Fibroblast of skin of abdomen (primary cell): ENCODE measurements around the gene SYNGR3. TPM values are rescaled to one million over a fixed set of nuclear protein-coding genes. Genes with fewer than 3 reads are reported as not detected.
"Not testable (repeated sequence)": the region's sequence is repeated elsewhere in the genome, so short reads cannot be mapped to it uniquely, and the experiment has no call there.

Experiments used
- DNase-seq: peaks from one replicate; pipeline ENCODE4 v3.0.0-alpha.2; 2013
- polyA plus RNA-seq, 2 experiments: library from polyadenylated mRNA; unstranded; fragments of 120-200 nt; gene quantifications; one replicate each; pipeline ENCODE4 v1.2.1, GENCODE V29; 2013; ENCODE audit not compliant: insufficient read length in 2 of 2

Gene SYNGR3, protein sequence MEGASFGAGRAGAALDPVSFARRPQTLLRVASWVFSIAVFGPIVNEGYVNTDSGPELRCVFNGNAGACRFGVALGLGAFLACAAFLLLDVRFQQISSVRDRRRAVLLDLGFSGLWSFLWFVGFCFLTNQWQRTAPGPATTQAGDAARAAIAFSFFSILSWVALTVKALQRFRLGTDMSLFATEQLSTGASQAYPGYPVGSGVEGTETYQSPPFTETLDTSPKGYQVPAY
- 3.0 TPM for polyA plus RNA-seq (2013, experiment 1 of 2; ENCODE audit: insufficient read length)
- polyA plus RNA-seq (2013, experiment 2 of 2; ENCODE audit: insufficient read length) = 2.9 TPM

DNA sequence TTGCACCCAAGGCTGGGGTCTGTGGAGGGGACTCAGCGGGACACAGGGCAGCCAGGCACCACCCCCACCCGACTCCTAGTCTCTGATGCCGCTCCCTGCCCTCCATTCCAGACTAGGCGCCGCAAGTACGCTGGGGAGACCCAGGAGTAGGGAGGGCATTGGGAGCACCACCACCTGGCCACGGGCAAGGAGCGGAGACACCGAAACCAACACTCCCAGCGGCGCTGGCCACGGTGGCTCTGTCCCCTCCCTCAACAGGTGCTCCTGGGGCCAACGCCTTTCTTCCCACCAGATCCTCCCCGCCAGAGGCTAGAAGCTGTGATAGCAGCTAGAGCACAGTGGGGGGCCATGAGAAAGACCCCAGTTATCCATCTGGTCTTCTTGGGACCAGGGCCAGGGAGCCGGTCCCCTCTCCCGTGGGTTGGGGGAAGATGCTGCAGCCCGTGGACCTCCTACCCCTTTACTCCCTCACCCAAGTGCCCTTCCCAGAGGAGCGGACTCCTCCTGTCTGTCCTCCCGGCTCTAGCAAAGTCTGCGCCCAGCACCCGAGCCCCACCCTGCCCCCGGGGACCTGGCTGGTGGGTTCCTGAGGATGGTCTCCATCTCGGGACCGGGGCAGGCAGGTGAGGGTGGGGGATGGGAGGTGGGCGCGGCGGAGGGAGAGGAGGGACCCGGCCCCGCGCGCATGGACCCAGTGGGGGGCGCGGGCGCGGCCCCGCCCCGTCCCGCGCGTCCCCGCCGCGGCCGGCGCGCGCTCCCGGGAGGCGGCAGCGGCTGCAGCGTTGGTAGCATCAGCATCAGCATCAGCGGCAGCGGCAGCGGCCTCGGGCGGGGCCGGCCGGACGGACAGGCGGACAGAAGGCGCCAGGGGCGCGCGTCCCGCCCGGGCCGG is at the start of gene SYNGR3:
SYNGR3 (plus strand) TSS at position 762 of the 892 bp plus-strand sequence. CDS start 133 bp downstream, outside the sequence.
- DNase-seq = no peak

GRCh38 chr16:1940273-1941161 is 49.3 kb upstream of the SYNGR3 start:
- DNase-seq = no peak

- DNase-seq = peak; percentile 34
Measured at GRCh38 chr16:1941162-1942046, 48.4 kb upstream of the SYNGR3 start.

DNA sequence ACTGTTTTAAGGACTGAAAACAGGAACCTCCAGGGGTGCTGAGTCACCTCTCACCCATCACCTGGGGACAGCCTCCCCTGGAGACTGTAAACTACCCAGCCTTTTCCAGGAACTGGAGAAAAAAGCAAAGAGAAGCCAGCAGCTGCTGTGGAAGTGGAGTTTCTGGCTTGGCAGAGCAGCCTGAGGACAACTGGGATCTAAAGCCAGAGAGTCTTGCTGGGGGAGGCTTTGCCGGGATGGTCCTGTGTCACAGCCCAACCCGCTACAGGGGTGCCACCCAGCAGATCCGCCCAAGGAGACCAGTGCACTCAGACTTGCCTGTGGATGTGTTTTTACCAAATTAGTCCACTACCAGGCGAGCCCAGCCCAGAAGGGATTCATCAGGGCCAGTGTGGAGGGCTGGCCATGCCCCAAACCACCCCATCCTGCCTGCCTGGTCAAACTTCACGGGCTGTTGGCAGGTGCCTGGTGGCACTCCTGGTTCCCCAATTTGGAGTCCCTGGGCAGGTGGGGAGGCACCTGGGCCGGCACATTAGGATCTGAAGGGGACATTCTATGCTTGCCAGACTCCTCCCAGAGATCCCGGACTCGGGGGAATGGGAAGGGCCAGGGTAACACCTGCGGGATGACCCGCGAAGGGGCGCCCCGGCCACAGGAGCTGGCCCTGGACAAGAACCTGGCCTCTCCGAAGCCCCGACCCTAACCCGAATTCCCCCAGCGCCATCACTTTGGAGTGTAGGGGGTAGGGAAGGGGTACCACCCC is 47.5 kb upstream of the SYNGR3 start:
- DNase-seq = no peak

DNA sequence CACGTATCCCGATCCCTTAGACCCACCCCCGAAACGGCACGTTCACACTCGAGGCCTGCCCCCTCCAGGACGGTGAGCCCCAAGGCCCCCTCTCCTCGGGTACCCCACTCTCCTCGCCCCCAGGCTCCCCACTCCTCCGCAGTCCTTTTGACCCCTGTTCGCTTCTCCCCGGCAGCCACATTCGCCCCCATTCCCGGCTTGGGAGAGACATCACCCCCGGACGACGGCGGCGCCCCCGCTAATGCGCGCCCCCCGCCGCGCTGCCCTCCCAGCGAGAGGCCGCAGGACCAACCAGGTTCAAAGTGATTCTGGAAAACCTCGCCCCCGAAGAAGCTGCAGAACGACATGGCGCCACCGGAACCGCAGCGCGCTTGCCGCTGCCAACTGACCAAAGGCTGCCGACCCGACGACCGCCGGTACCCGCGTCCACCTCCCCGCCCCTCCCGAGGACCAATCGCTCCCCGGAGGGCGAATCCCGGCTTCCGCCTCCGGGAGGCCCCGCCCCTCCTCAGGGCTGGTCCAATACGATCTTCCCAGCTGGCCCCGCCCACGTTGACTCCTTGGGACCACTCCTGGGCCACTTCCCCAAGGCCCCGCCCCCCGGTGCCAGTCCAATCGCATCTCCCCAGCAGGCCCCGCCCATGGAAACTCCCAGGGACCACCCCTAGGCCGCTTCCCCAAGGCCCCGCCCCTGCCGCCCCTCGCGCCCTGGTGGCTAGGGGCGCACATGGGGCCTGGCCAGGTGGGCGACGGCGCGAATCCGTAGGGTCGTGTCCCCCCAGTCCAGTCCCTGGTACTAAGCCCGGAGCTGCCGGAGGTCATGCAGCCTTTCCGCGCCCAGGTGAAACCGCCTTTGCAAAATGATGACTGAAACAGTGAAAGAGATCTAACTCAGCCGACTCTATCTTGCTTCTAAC is 46.7 kb upstream of the SYNGR3 start, which contains the start of gene MSRB1:
MSRB1 (minus strand) TSS at position 390 of the 917 bp plus-strand sequence; CDS start at position 347, 43 bp downstream.
- peak; percentile 98 for DNase-seq

DNA sequence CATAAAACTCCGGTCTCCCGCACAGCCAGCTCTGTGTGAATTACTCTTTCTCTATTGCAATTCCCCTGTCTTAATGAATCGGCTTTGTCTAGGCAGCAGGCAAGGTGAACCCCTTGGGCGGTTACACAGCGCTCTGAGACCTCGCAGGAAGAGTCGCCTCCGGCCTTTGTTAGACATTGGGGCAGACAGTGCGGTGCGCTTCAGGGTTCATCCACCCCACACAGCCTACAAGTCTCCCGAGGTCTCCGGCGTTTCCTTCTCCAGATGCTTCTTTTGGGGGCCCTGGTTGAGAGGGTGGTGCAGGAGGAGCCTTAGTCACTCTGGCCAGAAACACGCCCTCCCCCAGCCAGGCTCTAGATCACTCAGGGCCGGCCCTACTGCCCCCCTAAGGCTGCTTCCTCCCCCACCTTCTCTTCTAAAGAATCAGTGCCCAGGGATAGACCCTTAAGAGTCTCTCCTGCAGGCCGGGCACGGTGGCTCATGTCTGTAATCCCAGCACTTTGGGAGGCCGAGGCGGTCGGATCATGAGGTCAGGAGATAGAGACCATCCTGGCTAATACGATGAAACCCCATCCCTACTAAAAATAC is 45.1 kb upstream of the SYNGR3 start:
- DNase-seq = no peak

DNA sequence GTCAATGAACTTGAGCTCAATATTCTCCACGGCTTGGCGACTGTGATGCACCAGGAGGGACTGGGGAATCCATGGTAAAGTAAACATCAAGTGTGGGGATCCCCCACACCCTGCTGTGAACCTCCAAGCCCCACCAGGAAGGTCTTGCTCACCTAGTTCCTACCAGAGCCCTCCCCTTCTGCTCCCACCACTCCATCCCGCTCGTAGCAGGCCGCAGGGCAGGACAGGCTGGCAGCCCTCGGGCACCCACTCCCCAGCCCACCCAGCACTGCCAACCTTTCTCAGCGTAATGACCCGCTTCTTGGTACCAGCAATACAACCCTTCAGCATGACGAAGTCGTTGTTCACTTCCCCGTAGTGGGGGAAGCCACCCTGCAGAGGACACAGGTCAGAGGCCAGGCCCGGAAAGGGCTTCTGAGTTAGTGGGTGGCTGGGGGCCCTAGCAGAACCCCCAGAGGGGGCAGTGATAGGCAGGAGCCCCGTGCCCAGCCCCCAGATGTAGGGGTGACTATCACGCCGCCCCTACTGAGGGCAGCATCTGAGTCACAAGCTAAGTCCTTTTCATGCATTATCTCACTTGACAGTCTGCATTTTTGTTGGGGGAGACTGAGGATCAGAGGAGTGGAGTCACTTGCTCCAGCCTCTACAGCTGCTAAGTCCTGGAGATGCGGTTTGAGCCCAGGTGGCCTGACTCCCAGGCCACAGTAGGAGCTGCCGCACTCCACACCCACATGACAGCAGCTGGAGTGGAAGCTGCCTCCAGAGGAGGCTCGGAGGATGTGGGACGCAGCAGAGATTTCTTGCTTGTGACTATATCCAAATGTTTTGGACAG is 44.0 kb upstream of the SYNGR3 start:
- no peak for DNase-seq

DNA sequence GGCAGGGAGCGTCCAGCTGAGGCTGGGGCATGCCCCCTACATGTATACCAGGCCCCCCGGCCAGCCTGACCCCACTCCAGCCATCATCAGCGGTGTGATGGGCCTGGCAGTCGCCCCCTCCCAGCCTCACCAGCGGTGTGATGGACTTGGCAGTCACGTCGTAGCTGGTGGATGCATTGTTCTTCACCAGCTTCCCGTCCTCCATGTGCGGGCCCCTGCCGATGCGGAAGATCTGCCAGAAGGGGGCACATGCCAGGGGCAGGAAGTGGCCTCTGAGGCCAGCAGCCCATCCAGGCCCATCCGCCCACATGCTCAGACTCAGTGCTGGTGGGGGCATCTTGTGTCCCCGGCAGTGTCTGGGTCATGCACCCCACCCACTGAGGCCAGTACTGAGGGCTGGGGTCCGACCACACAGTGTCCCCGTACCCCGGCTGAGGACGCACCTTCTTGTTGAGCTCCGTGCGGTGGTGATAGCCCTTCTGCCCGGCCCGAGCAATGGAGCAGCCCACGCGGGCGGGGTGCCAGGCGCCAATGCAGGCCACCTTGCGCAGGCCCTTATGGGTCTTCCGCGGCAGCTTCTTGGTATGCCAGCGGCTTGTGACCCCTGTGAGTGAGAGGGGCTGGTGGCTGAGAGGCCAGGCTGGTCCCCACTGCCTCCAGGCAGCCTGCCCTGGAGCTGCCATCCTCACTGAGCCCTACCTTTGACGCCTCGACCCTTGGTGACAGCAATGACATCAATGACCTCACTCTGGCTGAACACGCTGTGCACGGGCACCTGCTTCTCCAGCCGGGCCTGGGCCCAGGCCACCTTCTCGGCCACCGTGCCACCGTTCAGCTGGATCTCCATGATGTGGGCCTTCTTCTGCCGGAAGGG is 43.0 kb upstream of the SYNGR3 start:
- DNase-seq = no peak

DNA sequence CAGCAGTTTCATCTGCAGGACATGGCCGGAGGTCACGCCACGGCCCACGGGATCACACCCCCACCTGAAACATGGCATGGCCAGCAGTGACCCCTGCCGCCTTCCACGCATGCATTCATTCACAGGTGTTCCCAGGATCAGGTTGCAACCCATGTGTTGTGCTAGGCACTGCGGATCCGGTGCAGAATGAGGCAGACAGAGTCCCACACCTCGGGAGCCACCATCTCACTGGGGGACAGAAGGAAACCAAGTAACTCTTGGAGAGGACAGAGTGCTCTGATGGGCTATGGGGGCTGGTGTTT is 42.5 kb upstream of the SYNGR3 start:
- DNase-seq = no peak

GRCh38 chr16:1949507-1949906 is 40.3 kb upstream of the SYNGR3 start:
- DNase-seq = no peak

DNA sequence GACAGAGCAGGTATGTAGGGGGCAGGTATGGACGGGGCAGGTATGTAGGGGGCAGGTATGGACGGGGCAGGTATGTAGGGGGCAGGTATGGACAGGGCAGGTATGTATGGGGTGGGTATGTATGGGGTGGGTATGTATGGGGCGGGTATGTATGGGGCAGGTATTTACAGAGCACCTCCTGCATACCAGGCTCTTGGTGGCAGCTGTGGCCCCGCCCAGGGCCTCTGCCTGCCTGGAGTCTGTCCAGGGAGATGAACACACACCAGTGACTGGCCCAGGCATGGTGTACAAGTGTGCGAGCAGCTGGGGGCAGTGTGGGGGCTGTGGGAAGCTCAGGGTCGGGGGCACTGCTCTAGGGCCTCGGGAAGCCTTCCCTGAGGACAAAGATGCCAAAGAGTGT is 39.7 kb upstream of the SYNGR3 start:
- no peak for DNase-seq

DNA sequence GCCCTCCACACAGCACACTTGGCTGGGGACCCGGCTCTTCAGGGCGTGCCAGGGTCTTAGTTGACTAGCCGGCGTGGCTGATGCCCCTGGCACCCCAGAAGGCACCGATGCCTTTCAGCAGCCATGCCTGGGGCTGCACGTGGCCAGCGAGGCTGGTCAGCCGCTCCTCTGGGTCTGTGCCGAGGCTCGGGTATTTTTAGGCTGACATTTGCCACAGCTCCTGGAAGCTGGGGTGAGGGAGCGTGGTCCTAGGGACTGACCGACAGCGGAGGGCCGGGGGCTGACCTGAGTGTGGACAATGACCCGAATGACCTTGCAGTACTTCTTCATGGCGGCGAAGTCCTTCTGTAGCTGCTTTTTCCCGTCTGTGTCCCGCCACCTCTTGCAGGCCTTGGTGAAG is 39.2 kb upstream of the SYNGR3 start:
- no peak for DNase-seq

DNA sequence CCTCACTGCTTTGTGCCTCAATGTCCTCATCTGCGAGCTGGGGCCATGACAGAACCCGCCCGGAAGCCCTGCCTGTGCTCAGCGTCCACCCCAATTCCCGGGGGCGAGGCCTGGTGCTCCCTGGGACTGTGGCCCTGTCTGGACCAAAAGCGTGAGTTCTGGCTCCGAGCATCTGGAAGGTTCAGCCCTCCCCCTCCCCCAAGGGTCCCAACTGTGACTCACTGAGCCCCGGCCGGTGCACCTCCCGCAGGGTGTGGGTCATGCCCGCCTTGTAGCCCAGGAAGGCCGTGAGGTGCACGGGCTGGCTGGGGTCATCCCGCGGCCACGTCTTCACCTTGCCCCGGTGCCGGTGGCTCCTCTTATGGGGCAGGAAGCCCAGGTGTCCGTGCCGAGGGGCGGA is 36.0 kb upstream of the SYNGR3 start:
- DNase-seq = no peak

DNA sequence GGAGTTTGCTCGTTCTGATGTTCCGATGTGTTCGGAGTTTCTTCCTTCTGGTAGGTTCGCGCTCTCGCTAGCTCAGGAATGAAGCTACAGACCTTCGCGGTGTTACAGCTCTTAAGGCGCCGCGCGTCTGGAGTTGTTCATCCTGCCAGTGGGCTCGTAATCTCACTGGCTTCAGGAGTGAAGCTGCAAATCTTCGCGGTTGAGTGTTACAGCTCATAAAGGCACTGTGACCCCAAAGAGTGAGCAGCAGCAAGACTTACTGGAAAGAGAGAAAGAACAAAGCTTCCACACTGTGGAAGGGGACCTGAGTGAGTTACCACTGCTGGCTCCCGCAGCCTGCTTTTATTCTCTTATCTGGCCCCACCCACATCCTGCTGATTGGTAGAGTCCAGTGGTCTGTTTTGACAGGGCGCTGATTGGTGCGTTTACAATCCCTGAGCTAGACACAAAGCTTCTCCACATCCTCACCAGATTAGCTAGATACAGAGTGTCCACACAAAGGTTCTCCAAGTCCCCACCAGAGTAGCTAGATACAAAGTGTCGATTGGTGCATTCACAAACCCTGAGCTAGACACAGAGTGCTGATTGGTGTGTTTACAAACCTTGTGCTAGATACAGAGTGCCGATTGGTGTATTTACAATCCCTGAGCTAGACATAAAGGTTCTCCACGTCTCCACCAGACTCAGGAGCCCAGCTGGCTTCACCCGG is 32.2 kb upstream of the SYNGR3 start:
- not testable (repeated sequence) for DNase-seq

DNA sequence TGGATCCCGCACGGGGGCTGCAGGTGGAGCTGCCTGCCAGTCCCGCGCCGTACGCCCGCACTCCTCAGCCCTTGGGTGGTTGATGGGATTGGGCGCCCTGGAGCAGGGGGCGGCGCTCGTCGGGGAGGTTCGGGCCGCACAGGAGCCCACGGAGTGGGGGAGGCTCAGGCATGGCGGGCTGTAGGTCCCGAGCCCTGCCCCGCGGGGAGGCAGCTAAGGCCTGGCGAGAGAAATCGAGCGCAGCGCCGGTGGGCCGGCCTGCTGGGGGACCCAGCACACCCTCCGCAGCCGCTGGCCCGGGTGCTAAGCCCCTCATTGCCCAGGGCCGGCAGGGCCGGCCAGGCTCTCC is 31.7 kb upstream of the SYNGR3 start:
- not testable (repeated sequence) for DNase-seq

- no peak for DNase-seq
Measured at GRCh38 chr16:1958715-1959268, 31.0 kb upstream of the SYNGR3 start.
